Sigmoid colon (tissue), 4 donors: Measurements from ENCODE around the gene TNIK.

Experiments
- CTCF ChIP-seq, 4 experiments: fragments of 450-650 bp in 3 of 4; fragments of 200-600 bp in 1 of 4; IDR thresholded peaks; one replicate each; pipeline ENCODE4 v1.5.1; 2016 to 2019; ENCODE audit warnings: antibody characterized with exemption in 4 of 4, mild to moderate bottlenecking in 3 of 4, moderate library complexity in 2 of 4
- POLR2A ChIP-seq, 2 donors: fragments of 450-650 bp; IDR thresholded peaks; one replicate each; pipeline ENCODE4 v1.6.1; 2016; ENCODE audit warnings: antibody characterized with exemption in 2 of 2, mild to moderate bottlenecking in 2 of 2, moderate library complexity in 2 of 2
- POLR2AphosphoS5 ChIP-seq, 4 donors: sonication (generic); formaldehyde crosslinking; IDR thresholded peaks; one replicate each; pipeline ENCODE4 v1.6.1; 2017; ENCODE audit warnings: antibody characterized with exemption in 4 of 4

- TF ChIP-seq POLR2AphosphoS5 (IDR thresholded peaks at IDR 0.05) (no peak), CTCF (IDR thresholded peaks at IDR 0.05) (no peak), POLR2A (IDR thresholded peaks at IDR 0.05) (no peak)
Observed at GRCh38 chr3:171172070-171172469, 288.1 kb downstream of the TNIK start.
